Kidney epithelial cell (primary cell): Measurements from ENCODE around the gene PLSCR2. TPM values are rescaled to one million over a fixed set of nuclear protein-coding genes. Genes with fewer than 3 reads are reported as not detected.

Experiments
- DNase-seq: peaks from one replicate; pipeline ENCODE4 v3.0.0-alpha.2; 2010; ENCODE audit warnings: low read depth
- H3K27me3 ChIP-seq: 2 replicates; pipeline ENCODE4 v1.6.0; 2011; ENCODE audit warnings: low read length; ENCODE audit not compliant: control insufficient read depth, insufficient read depth
- H3K36me3 ChIP-seq: 2 replicates; pipeline ENCODE4 v1.5.1; 2011; ENCODE audit warnings: low read length; ENCODE audit not compliant: control insufficient read depth, insufficient read depth
- H3K4me3 ChIP-seq: 2 replicates; pipeline ENCODE4 v1.5.1; 2011; ENCODE audit warnings: low read depth, mild to moderate bottlenecking, control low read depth, low read length
- total RNA-seq: library from RNA; depleted of rRNA; stranded (reverse); fragments of >200 nt; gene quantifications from 2 replicates; pipeline ENCODE4 v1.2.3, GENCODE V29; 2015
- TF ChIP-seq, protein P1 (sequence below): IDR thresholded peaks from 2 replicates; pipeline ENCODE4 v1.5.1; 2011; ENCODE audit warnings: mild to moderate bottlenecking, moderate library complexity, low read length, control low read depth, inconsistent platforms; ENCODE audit not compliant: insufficient read depth, poor library complexity, severe bottlenecking

Gene PLSCR2, protein sequence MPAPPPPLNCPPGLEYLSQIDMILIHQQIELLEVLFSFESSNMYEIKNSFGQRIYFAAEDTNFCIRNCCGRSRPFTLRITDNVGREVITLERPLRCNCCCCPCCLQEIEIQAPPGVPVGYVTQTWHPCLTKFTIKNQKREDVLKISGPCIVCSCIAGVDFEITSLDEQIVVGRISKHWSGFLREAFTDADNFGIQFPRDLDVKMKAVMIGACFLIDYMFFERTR
- total RNA-seq: 0.62 TPM in 1 of 2 replicates, not detected in the other

DNA sequence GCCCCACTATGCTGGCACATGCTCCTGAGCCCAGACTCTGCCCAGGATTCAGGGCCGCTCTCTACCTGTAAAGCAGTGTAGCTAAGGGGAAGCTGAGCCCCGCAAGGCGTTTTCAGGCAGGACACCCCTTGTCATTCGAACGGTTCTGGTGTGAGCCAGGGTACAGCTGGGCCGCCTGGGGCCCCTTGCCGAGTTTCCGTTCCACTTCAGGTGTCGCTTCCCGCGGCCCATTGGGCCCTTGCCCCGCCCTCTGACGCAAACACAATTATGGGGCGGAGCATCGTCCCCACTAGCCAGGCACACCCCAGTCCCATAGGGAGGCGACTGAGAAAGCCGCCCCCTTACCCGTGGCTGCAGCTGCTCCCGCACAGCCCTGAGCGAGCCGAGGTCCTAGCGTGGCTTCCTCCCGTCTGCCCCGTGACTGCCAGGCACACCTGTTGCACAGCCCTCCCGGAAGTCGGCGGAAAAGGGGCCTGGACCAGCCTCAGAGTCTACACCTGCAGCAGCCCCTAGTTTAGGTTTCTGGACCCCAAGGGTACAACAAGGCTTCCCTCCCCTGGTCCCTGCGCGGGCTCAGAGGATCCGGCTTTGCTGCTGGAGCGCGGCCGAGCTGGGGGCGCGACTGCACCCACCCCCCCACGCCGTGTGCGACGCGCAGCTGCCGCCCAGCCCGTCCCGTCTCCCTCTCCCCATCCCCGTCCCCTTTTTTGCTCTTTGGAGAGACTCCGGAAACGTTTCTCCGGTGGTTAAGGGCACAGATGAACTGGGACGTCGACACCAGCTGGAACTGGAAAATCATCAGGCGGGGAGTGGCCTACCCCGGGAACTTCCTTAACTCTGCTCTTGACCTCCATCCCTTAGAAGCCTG, at the start of gene PLSCR2:
PLSCR2 (minus strand) TSS at position 412 of the 868 bp plus-strand sequence. CDS start 9,657 bp downstream, outside the sequence.
- Histone ChIP-seq H3K4me3 (peak within 1 kb of the TSS; percentile 55), H3K27me3 (no peaks in the 10 kb centered on the region), H3K36me3 (no peaks in the 10 kb centered on the region)
- peak; percentile 4 for DNase-seq
- TF ChIP-seq, protein P1, sequence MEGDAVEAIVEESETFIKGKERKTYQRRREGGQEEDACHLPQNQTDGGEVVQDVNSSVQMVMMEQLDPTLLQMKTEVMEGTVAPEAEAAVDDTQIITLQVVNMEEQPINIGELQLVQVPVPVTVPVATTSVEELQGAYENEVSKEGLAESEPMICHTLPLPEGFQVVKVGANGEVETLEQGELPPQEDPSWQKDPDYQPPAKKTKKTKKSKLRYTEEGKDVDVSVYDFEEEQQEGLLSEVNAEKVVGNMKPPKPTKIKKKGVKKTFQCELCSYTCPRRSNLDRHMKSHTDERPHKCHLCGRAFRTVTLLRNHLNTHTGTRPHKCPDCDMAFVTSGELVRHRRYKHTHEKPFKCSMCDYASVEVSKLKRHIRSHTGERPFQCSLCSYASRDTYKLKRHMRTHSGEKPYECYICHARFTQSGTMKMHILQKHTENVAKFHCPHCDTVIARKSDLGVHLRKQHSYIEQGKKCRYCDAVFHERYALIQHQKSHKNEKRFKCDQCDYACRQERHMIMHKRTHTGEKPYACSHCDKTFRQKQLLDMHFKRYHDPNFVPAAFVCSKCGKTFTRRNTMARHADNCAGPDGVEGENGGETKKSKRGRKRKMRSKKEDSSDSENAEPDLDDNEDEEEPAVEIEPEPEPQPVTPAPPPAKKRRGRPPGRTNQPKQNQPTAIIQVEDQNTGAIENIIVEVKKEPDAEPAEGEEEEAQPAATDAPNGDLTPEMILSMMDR: no peak

DNA sequence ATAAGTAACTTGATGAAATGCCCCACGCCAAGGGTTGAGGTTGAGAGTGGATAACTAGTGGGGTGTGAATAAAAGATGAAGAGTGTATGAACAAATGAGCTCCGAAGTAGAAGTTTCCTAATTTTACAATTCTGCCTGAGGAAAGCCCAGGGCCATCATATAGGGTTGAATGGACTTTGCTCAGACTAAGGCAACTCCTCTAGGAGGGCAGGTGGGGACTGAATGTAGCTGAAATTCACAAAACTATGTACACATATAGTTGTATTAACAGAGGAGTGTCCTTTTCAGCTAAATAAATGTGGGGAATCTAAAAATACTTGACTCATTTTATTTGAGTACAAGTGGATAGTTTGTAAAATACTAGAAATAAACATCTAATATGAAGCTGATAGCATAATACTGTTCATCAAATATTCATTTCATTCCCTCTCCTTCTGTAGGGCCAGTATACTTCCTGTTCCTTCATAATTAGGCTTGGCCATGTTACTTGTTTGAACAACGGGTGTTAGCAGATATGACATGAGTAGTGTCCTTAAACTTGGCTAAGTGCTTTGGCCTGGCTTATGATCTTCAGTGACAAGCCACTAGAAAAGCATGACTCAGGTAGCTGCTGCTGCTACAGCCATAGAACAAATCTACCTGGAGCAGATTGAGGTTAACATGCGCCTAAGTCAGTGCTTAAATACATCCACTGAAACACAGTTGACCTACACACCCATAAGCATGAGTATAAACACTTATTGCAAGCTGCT, 48.5 kb upstream of the PLSCR2 start:
- no peaks in the 10 kb centered on the region for H3K27me3 ChIP-seq
- TF ChIP-seq, protein P1: no peak
- peaks cover 2% of the 10 kb centered on the region for H3K36me3 ChIP-seq
- no peak overlapping the region for H3K4me3 ChIP-seq
- no peak for DNase-seq

DNA sequence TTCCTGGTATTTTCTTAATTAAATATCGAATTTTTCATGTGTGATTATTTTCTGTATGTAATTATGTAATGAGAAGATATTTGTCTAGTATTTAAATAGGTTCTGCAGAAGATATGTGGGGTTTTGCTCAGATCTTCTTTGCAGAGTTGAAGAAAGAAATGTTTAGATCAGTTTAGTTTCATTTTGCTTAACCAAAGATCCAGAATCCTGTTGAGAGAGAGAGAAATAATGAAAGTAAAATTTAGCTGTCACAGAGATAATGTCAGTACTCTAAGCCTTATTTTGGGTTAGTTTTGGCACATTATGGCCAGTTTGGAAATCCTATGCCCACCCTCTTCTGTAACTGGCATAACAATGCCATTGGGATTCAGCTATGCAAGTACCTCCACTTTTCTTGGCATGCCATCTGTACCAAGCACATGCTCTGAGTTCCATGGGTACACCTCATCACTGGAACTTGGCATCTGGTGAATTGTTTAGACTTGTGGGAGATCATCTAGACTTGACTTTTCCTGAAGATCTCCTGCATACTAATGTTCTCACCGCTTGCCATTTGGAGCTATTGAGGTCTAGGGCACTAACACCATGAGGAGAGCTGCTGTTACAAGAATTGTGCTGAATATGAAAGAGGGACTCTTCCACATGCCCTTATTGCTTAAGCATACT, 44.2 kb upstream of the PLSCR2 start:
- H3K27me3 ChIP-seq: no peaks in the 10 kb centered on the region
- no peak for DNase-seq
- TF ChIP-seq, protein P1: no peak

DNA sequence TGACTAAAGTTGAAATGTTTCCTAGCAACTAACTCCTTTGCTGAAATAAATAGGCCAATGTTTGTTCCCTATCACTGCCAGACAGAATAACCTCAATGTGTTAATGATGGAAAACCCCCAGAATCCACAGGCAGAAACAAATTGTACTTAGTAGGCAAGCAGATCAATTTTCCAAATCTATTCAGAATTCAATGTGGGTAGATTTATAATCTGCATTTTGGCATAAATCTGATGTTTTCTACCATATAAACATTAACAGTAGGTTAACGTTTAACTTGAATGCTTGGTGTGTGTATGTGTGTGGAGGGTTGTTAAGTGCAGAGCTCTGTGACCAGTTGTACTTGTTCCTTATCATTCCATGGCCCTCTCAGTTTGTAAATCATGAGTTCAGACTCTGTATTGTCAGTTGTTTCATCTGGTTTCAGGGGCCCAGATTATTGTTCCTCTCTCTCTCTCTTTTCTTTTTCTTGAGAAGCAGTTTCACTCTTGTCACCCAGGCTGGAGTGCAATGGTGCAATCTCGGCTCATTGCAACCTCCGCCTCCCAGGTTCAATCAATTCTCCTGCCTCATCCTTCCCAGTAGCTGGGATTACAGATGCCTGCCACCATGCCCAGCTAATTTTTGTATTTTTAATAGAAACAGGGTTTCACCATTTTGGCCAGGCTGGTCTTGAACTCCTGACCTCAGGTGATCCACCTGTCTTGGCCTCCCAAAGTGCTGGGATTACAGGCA, 42.2 kb upstream of the PLSCR2 start:
- peak; percentile 49 for DNase-seq
- Histone ChIP-seq H3K36me3 (peaks cover 2% of the 10 kb centered on the region), H3K4me3 (no peak overlapping the region), H3K27me3 (no peaks in the 10 kb centered on the region)
- TF ChIP-seq, protein P1: no peak

More for the DNA sequence above, 44.2 kb upstream of the PLSCR2 start:
- Histone ChIP-seq H3K4me3 (no peak overlapping the region), H3K36me3 (peaks cover 2% of the 10 kb centered on the region)
